SK-N-SH treated with all-trans-retinoic acid at 6 μM for 48 hours (cell line): ENCODE data around the gene CCL5.
A peak's percentile ranks its signal among the peaks of the same experiment; 100 is the strongest.

Source experiments
- ATAC-seq: fragments of 200-7000 bp; cut with Tn5 transposase; 3 replicates; pipeline ENCODE4 v1.9.1; 2020; ENCODE audit warnings: mild to moderate bottlenecking, moderate library complexity
- ARNTL ChIP-seq: fragments of 450-650 bp; formaldehyde crosslinking; IDR thresholded peaks from 2 replicates; pipeline ENCODE4 v1.5.0; 2020; ENCODE audit warnings: low read depth, mild to moderate bottlenecking, moderate library complexity, borderline replicate concordance
- BACH2 ChIP-seq: fragments of 250-450 bp; sonication (Bioruptor Pico); IDR thresholded peaks from 2 replicates; pipeline ENCODE4 v1.9.0; 2021; ENCODE audit warnings: mild to moderate bottlenecking, borderline replicate concordance
- ESRRG ChIP-seq: fragments of 250-450 bp; sonication (Bioruptor Pico); IDR thresholded peaks from 2 replicates; pipeline ENCODE4 v1.6.1; 2021; ENCODE audit warnings: mild to moderate bottlenecking
- GLIS3 ChIP-seq: fragments of 250-450 bp; sonication (Bioruptor Pico); IDR thresholded peaks from 2 replicates; pipeline ENCODE4 v1.5.0; 2020; ENCODE audit warnings: mild to moderate bottlenecking, moderate library complexity
- ISL1 ChIP-seq: fragments of 250-450 bp; sonication (Bioruptor Pico); IDR thresholded peaks from 2 replicates; pipeline ENCODE4 v2.1.2; 2022; ENCODE audit warnings: mild to moderate bottlenecking, moderate library complexity
- OSR1 ChIP-seq: fragments of 250-450 bp; sonication (Bioruptor Pico); IDR thresholded peaks from 2 replicates; pipeline ENCODE4 v1.8.0; 2022; ENCODE audit warnings: moderate library complexity, mild to moderate bottlenecking, inconsistent platforms
- PPARA ChIP-seq: fragments of 250-450 bp; sonication (Bioruptor Pico); IDR thresholded peaks from 2 replicates; pipeline ENCODE4 v1.5.0; 2020; ENCODE audit warnings: mild to moderate bottlenecking, borderline replicate concordance
- RARB ChIP-seq: fragments of 250-450 bp; sonication (Bioruptor Pico); IDR thresholded peaks from 2 replicates; pipeline ENCODE4 v1.8.0; 2021; ENCODE audit warnings: mild to moderate bottlenecking, moderate library complexity
- SNAI2 ChIP-seq: fragments of 250-450 bp; sonication (Bioruptor Pico); IDR thresholded peaks from 2 replicates; pipeline ENCODE4 v1.5.0; 2020; ENCODE audit warnings: mild to moderate bottlenecking, moderate library complexity
- TCF4 ChIP-seq: fragments of 250-450 bp; sonication (Bioruptor Pico); IDR thresholded peaks from 2 replicates; pipeline ENCODE4 v1.8.0; 2021; ENCODE audit warnings: mild to moderate bottlenecking, moderate library complexity, borderline replicate concordance
- TOX ChIP-seq: fragments of 250-450 bp; sonication (Bioruptor Pico); IDR thresholded peaks from 2 replicates; pipeline ENCODE4 v1.8.0; 2021; ENCODE audit warnings: mild to moderate bottlenecking, moderate library complexity, borderline replicate concordance
- ZFP3 ChIP-seq: fragments of 250-450 bp; sonication (Bioruptor Pico); IDR thresholded peaks from 2 replicates; pipeline ENCODE4 v1.5.0; 2020; ENCODE audit warnings: mild to moderate bottlenecking, moderate library complexity
- ZFP30 ChIP-seq: fragments of 450-650 bp; formaldehyde crosslinking; IDR thresholded peaks from 2 replicates; pipeline ENCODE4 v1.5.0; 2022; ENCODE audit warnings: mild to moderate bottlenecking, moderate library complexity
- ZNF565 ChIP-seq: fragments of 450-650 bp; formaldehyde crosslinking; conservative IDR thresholded peaks from 2 replicates; pipeline ENCODE4 v1.5.0; 2020; ENCODE audit warnings: low read depth, mild to moderate bottlenecking, moderate library complexity
- ZNF70 ChIP-seq: fragments of 450-650 bp; formaldehyde crosslinking; IDR thresholded peaks from 2 replicates; pipeline ENCODE4 v1.5.0; 2020; ENCODE audit warnings: mild to moderate bottlenecking, moderate library complexity
- ZNF8 ChIP-seq: fragments of 450-650 bp; formaldehyde crosslinking; IDR thresholded peaks from 2 replicates; pipeline ENCODE4 v1.5.0; 2020; ENCODE audit warnings: mild to moderate bottlenecking, moderate library complexity
- TF ChIP-seq, protein P1 (sequence below): fragments of 250-450 bp; sonication (Bioruptor Pico); IDR thresholded peaks from 2 replicates; pipeline ENCODE4 v1.5.0; 2020; ENCODE audit warnings: mild to moderate bottlenecking, moderate library complexity
- TF ChIP-seq, protein P2 (sequence below): fragments of 250-450 bp; sonication (Bioruptor Pico); IDR thresholded peaks from 2 replicates; pipeline ENCODE4 v1.5.1; 2020; ENCODE audit warnings: low read depth, mild to moderate bottlenecking, moderate library complexity
- TF ChIP-seq, protein P3 (sequence below): fragments of 250-450 bp; sonication (Bioruptor Pico); IDR thresholded peaks from 2 replicates; pipeline ENCODE4 v1.8.0; 2021; ENCODE audit warnings: low read depth, mild to moderate bottlenecking, moderate library complexity, borderline replicate concordance
- TF ChIP-seq, protein P4 (sequence below): fragments of 250-450 bp; sonication (Bioruptor Pico); IDR thresholded peaks from 2 replicates; pipeline ENCODE4 v1.5.1; 2021; ENCODE audit warnings: mild to moderate bottlenecking, moderate library complexity

The CCL5 gene

DNA sequence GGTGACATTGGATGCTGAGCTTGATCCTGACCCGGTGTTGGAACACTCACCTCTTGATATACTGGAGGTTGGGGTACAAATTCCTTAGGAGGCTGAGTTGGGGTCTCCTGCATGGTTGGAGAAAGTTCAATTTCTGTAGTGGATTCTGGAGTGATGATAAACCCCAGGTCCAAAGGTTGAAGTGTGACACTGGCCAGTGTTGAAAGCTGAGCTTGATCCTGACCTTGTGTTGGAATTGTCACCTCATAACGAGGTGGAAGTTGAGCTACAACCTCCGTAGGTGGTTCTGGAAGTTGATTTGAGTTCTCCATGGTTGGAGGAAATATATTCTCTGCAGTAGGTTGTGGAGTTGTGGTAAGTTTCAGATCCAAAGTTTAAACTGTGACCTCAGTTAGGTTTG is 29.2 kb upstream of the CCL5 start:
- TF ChIP-seq BACH2 (CRISPR knock-in tag) (no peak), ARNTL (no peak), PPARA (no peak), ISL1 (no peak), SNAI2 (no peak)
- TF ChIP-seq, protein P1, sequence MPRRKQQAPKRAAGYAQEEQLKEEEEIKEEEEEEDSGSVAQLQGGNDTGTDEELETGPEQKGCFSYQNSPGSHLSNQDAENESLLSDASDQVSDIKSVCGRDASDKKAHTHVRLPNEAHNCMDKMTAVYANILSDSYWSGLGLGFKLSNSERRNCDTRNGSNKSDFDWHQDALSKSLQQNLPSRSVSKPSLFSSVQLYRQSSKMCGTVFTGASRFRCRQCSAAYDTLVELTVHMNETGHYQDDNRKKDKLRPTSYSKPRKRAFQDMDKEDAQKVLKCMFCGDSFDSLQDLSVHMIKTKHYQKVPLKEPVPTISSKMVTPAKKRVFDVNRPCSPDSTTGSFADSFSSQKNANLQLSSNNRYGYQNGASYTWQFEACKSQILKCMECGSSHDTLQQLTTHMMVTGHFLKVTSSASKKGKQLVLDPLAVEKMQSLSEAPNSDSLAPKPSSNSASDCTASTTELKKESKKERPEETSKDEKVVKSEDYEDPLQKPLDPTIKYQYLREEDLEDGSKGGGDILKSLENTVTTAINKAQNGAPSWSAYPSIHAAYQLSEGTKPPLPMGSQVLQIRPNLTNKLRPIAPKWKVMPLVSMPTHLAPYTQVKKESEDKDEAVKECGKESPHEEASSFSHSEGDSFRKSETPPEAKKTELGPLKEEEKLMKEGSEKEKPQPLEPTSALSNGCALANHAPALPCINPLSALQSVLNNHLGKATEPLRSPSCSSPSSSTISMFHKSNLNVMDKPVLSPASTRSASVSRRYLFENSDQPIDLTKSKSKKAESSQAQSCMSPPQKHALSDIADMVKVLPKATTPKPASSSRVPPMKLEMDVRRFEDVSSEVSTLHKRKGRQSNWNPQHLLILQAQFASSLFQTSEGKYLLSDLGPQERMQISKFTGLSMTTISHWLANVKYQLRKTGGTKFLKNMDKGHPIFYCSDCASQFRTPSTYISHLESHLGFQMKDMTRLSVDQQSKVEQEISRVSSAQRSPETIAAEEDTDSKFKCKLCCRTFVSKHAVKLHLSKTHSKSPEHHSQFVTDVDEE (CRISPR knock-in tag) = no peak
- ATAC-seq = no peak

DNA sequence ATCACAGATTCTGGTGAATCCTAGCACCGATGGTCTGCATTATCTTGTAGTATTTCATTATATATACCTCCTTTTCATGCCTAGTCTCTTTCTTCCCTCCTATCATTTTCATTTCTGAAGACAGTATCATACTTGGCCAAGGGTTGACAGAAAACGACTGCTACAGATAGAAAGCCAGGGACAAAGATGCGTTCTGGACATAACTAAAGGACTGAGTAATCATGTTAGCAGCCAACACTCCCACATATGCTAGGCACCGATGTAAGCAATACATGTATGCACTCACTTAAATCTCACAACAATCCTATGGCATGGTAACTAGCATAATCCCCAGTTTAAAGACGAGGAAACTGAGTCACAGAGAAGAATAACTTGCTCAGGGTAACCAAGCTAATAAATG is 27.5 kb upstream of the CCL5 start:
- peak; percentile 37; the same call in 2 of the 3 replicates for ATAC-seq
- no peak for TF ChIP-seq ARNTL
- TF ChIP-seq SNAI2 = no peak
- no peak for TF ChIP-seq BACH2 (CRISPR knock-in tag)
- TF ChIP-seq RARB (CRISPR knock-in tag) = no peak
- TF ChIP-seq ZFP30 = no peak
- TF ChIP-seq, protein P1 (CRISPR knock-in tag) = no peak
- TF ChIP-seq, protein P2, sequence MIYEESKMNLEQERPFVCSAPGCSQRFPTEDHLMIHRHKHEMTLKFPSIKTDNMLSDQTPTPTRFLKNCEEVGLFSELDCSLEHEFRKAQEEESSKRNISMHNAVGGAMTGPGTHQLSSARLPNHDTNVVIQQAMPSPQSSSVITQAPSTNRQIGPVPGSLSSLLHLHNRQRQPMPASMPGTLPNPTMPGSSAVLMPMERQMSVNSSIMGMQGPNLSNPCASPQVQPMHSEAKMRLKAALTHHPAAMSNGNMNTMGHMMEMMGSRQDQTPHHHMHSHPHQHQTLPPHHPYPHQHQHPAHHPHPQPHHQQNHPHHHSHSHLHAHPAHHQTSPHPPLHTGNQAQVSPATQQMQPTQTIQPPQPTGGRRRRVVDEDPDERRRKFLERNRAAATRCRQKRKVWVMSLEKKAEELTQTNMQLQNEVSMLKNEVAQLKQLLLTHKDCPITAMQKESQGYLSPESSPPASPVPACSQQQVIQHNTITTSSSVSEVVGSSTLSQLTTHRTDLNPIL (CRISPR knock-in tag) = no peak
- no peak for TF ChIP-seq ZNF8 (CRISPR knock-in tag)
- no peak for TF ChIP-seq ESRRG
- TF ChIP-seq ZNF565 = no peak
- no peak for TF ChIP-seq GLIS3
- no peak for TF ChIP-seq ZNF70 (CRISPR knock-in tag)
- TF ChIP-seq PPARA = no peak

DNA sequence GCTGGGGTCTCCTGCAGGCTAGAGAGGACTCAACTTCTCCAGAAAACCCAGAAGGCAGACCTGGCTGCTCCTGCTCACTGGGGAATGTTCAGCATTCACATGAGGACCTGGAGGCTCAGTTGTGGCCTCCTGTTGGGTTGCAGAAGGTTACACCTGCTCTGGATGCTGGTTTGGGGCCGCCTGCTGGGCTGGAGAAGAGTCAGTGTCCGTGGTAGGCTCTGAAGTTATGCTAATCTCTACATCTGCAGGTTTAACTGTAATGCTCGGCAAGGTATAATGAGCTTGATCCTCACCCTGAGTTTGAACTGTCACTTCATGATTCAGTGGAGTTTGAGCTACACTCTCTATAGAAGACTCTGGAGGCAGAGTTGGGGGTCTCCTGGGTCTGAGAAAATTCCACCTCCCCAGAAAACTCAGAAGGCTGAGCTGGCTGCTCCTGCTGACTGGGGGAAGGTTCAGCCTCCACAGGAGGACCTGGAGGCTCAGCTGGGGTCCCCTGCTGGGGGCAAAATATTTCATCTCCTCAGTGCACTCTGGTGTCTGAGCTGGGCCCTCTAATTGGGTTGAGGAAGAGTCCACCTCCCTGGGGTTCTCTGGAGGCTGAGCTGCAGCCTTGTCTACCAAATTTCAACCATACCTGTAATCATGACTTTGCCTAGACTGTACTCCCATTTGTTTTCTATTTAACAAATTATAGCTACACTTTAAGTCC is 26.9 kb upstream of the CCL5 start:
- TF ChIP-seq TOX (CRISPR knock-in tag) = no peak
- TF ChIP-seq ISL1 = no peak
- TF ChIP-seq OSR1 = no peak
- TF ChIP-seq RARB (CRISPR knock-in tag) = no peak
- TF ChIP-seq BACH2 (CRISPR knock-in tag) = no peak
- TF ChIP-seq TCF4 = no peak
- TF ChIP-seq, protein P1 (CRISPR knock-in tag) = no peak
- TF ChIP-seq ZFP3 = no peak
- TF ChIP-seq, protein P3, sequence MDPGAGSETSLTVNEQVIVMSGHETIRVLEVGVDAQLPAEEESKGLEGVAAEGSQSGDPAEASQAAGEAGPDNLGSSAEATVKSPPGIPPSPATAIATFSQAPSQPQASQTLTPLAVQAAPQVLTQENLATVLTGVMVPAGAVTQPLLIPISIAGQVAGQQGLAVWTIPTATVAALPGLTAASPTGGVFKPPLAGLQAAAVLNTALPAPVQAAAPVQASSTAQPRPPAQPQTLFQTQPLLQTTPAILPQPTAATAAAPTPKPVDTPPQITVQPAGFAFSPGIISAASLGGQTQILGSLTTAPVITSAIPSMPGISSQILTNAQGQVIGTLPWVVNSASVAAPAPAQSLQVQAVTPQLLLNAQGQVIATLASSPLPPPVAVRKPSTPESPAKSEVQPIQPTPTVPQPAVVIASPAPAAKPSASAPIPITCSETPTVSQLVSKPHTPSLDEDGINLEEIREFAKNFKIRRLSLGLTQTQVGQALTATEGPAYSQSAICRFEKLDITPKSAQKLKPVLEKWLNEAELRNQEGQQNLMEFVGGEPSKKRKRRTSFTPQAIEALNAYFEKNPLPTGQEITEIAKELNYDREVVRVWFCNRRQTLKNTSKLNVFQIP (CRISPR knock-in tag) = no peak
- TF ChIP-seq GLIS3 = no peak
- no peak for TF ChIP-seq ESRRG
- TF ChIP-seq, protein P4, sequence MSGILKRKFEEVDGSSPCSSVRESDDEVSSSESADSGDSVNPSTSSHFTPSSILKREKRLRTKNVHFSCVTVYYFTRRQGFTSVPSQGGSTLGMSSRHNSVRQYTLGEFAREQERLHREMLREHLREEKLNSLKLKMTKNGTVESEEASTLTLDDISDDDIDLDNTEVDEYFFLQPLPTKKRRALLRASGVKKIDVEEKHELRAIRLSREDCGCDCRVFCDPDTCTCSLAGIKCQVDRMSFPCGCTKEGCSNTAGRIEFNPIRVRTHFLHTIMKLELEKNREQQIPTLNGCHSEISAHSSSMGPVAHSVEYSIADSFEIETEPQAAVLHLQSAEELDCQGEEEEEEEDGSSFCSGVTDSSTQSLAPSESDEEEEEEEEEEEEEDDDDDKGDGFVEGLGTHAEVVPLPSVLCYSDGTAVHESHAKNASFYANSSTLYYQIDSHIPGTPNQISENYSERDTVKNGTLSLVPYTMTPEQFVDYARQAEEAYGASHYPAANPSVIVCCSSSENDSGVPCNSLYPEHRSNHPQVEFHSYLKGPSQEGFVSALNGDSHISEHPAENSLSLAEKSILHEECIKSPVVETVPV (CRISPR knock-in tag) = no peak
- TF ChIP-seq ZNF8 (CRISPR knock-in tag) = no peak
- no peak for TF ChIP-seq PPARA
- TF ChIP-seq ZNF70 (CRISPR knock-in tag) = no peak
- no peak for ATAC-seq
